ENCODE measurements around the gene PRAME. TPM values are rescaled to one million over a fixed set of nuclear protein-coding genes. Genes with fewer than 3 reads are reported as not detected.

Gene PRAME
- total RNA-seq, 2 donors from 2014 or later, result 0.19 TPM; not detected in 1

- no peak overlapping the region for H3K27ac ChIP-seq
- no peaks in the 10 kb centered on the region for H3K4me1 ChIP-seq
- H3K9me3 ChIP-seq, result no peaks in the 10 kb centered on the region
- no peaks in the 10 kb centered on the region for H3K36me3 ChIP-seq
- no peak for TF ChIP-seq CTCF (IDR thresholded peaks at IDR 0.05)
- H3K27me3 ChIP-seq, result no peaks in the 10 kb centered on the region
- DNase-seq (ENCODE audit: low spot score), result no peak
- H3K4me3 ChIP-seq, result no peak overlapping the region
These were observed 15.3 kb upstream of the PRAME start for GRCh38 chr22:22574361-22574760.

DNA sequence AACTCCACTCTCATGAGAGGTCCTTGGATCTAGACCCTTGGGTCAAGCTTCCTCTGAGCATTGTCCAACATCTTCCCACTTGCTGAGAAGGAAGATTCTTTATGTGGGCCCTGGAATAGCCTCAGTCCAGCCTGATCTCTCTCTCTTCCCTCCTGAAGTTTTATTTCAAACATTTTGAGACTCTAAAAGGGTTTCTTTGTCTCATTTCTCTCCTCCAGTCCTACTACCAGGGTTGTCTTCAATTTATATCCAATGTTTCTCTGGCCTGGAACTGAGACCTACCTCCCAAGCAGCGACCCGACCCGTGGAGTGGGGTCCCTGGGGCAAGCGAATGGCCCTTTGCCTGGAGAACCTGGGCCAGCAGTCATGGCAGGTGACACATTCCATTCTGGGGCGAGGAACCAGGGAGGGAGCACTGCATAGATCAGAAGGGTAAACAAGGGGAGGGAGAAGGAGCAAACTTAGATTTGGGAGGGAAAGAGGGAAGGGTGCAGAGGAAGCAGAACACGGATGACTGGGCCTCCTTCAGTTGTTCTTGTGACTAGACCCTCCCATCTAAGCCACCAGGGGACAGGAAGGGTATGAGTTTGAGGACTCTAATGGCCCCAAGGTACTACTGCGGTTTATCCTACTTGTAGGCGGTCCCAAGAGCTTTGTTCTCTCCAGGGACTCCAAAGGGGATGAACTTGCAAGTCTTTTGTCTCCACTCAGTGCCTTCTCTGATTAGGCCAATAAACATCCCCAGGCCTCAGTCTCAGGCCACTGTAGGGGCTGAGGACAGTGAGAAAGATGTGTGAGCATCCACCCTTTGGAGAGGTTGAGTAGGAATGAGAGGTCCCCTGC is 14.2 kb upstream of the PRAME start:
- no peak for DNase-seq (ENCODE audit: low spot score)
- H3K27me3 ChIP-seq, result no peaks in the 10 kb centered on the region
- H3K4me1 ChIP-seq, result no peaks in the 10 kb centered on the region
- H3K27ac ChIP-seq, result no peak overlapping the region
- no peaks in the 10 kb centered on the region for H3K9me3 ChIP-seq
- H3K4me3 ChIP-seq, result no peak overlapping the region
- no peaks in the 10 kb centered on the region for H3K36me3 ChIP-seq
- TF ChIP-seq CTCF (IDR thresholded peaks at IDR 0.05), result no peak

- Histone ChIP-seq H3K9me3 (no peaks in the 10 kb centered on the region), H3K36me3 (no peaks in the 10 kb centered on the region), H3K27ac (no peak overlapping the region), H3K4me1 (no peaks in the 10 kb centered on the region), H3K4me3 (no peak overlapping the region), H3K27me3 (no peaks in the 10 kb centered on the region)
- DNase-seq (ENCODE audit: low spot score), result no peak
- TF ChIP-seq CTCF (IDR thresholded peaks at IDR 0.05), result no peak
These were observed 12.8 kb upstream of the PRAME start for GRCh38 chr22:22571862-22572261.

- Histone ChIP-seq H3K27ac (no peak overlapping the region), H3K27me3 (no peaks in the 10 kb centered on the region), H3K4me3 (no peak overlapping the region), H3K9me3 (no peaks in the 10 kb centered on the region), H3K4me1 (no peaks in the 10 kb centered on the region), H3K36me3 (no peaks in the 10 kb centered on the region)
- no peak for TF ChIP-seq CTCF (IDR thresholded peaks at IDR 0.05)
- no peak for DNase-seq (ENCODE audit: low spot score)
These were observed 12.4 kb upstream of the PRAME start for GRCh38 chr22:22571429-22571828.

DNA sequence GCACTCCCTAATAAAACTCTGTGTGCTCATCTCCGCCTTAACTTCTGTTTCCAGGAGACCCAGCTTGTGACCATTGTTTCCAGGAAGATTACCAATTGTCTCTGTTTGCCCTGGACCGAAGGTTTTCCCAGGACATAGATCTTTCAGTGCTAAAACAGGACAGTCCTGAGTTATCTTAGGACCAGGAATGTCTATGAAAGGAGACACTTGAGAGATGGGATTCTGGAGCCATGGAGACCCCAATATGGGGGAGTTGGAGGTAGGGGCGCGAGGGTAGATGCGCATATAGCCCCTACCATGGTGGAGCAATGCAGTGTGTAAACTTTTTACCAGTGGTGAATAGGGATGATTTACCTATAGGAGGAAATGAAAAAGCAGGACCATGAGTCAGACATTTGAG is 10.2 kb upstream of the PRAME start:
- Histone ChIP-seq H3K27me3 (no peaks in the 10 kb centered on the region), H3K36me3 (no peaks in the 10 kb centered on the region), H3K4me1 (no peaks in the 10 kb centered on the region), H3K4me3 (no peak overlapping the region), H3K9me3 (no peaks in the 10 kb centered on the region), H3K27ac (no peak overlapping the region)
- no peak for DNase-seq (ENCODE audit: low spot score)
- TF ChIP-seq CTCF (IDR thresholded peaks at IDR 0.05), result no peak

GRCh38 chr22:22565981-22566380 is 6.9 kb upstream of the PRAME start:
- TF ChIP-seq CTCF (IDR thresholded peaks at IDR 0.05), result no peak
- no peak for DNase-seq (ENCODE audit: low spot score)
- no peaks in the 10 kb centered on the region for H3K36me3 ChIP-seq
- H3K27me3 ChIP-seq, result no peaks in the 10 kb centered on the region
- no peaks in the 10 kb centered on the region for H3K4me1 ChIP-seq
- H3K4me3 ChIP-seq, result no peak overlapping the region
- H3K9me3 ChIP-seq, result no peaks in the 10 kb centered on the region
- H3K27ac ChIP-seq, result no peak overlapping the region

Data from right atrium auricular region (tissue), 2 donors.